ENCODE measurements around the gene RBPJL. TPM values are rescaled to one million over a fixed set of nuclear protein-coding genes. Genes with fewer than 3 reads are reported as not detected.

Gene RBPJL
- total RNA-seq, 1 experiment from 2014 or later = not detected

- no peak for DNase-seq (ENCODE audit: low read depth)
These were observed 9.8 kb downstream of the RBPJL start for GRCh38 chr20:45316150-45317080.

GRCh38 chr20:45317826-45318225 is 11.2 kb downstream of the RBPJL start:
- DNase-seq (ENCODE audit: low read depth) = no peak

GRCh38 chr20:45318386-45318939 is 11.8 kb downstream of the RBPJL start:
- no peak for DNase-seq (ENCODE audit: low read depth)

GRCh38 chr20:45318948-45319347 is 12.3 kb downstream of the RBPJL start:
- DNase-seq (ENCODE audit: low read depth) = no peak

DNA sequence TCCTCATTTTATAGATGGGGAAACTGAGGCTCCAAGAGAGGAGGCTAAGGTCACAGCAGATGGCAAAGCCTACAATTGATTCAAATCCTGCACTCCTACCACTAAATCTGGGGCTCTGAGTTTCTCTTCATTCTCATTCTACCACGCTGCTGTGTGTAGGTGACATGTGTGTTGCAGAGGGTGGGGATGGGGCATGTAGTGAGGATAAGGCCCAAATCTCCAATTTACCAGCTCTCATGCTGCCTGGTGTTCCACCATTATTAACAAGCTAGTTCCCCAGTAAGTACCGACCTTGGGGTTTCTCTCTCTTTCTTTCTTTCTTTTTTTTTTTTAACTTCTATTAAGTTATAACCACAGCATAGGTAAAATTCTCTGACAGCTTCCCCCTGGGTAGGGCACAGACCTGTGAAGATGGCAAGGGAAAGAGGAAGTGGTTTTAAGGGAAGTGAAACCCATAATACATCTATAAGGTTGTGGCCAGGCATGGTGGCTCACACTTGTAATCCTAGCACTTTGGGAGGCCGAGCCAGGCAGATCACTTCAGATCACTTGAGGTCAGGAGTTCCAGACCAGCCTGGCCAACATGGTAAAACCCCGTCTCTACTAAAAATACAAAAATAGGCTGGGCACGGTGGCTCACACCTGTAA is 14.4 kb downstream of the RBPJL start:
- DNase-seq (ENCODE audit: low read depth) = no peak

GRCh38 chr20:45322952-45323383 is 16.3 kb downstream of the RBPJL start:
- peak; percentile 92 for DNase-seq (ENCODE audit: low read depth)

DNA sequence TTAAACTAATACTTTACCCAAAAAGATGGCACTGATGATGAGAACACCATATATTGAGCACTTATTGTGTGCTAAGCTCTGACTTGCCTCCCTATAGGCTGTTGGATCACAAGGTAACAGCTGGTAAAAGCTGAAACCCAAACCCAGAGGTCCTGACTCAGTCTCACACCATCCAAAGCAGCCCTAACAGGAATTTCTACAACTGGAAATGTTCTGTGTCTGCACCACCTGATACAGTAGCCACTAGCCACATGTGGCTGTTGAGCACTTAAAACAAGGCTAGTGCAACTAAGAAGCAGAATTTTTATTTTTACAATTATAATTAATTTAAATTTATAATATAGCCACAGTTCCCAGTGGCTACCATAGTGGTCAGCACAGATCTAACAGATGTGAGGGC is 17.1 kb downstream of the RBPJL start:
- peak; percentile 87 for DNase-seq (ENCODE audit: low read depth)

DNA sequence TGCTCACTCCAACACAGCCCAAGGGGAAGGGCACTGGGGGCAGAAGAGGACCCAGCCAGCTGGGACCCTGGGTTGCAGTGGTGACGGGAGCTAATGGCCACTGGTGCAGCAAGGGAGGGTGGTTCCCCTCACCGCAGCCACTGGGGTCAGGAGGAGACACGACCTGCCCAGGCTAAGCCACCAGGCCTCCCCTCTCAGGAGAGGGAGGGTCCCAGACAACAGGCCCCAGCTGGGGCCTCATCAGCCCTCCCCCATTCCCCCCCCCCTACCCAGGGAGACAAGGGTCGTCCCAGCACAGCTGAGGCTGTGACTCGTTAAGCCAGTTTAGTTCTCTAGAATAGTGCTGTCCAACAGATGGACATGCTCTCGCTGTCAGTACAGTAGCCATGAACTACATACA is 18.7 kb downstream of the RBPJL start:
- no peak for DNase-seq (ENCODE audit: low read depth)

DNA sequence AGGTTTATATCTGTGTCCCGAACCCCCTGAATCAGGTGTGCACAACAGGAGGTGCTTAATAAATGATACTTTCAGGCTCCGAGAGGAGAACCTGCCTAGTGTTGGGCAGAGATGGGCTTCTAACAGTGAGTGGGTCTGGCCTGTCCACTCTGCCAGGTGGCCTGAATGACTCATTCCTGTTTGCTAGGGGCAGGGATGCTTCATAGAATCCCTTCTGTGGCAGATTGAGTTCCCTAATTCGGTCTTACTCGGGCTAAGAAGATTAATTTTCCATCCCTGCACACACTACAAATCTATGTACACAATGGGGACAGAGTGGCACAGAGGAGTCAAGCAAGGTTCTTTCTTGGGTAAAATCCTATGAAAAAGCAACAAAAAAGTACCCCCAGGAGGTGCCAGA is 21.8 kb downstream of the RBPJL start:
- no peak for DNase-seq (ENCODE audit: low read depth)

DNA sequence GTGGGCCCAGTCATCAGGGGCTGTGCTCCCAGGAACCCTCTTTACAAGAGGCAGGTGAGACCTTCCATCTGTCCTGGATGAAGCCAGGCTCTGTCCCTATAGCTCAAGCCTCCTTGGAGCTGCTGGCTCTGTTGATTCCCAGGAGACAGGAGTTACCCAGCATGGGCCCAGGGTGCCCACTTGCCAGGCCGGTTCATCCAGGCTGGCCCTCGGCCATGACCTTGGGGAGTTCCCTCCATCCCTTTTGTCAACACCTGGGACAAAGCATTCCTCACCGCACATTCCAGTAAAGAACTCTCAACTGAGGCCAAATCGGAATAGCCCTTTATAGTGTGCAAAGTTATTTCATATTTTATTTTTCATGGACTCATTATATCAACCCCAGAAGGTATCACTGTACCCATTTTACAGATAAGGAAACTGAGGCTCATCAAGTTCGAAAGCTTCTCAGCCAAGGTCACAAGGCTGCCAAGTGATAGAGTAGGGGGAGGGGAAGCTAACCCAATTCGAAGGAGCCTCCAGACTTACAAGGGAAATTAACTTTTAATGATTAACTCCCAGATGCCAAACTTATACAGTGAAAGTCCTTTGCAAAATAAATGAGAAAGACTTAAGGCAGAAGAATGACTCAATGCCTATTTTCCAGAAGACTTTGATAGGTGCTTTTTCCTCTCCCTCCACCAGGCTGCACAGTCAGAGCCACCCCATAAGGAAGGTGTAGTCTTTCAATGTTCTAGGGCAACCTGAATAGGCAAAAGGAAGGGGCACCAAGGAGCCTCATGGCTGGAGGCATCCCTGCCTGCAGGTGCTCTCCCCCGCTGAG is 23.1 kb downstream of the RBPJL start:
- no peak for DNase-seq (ENCODE audit: low read depth)

GRCh38 chr20:45330476-45330875 is 23.8 kb downstream of the RBPJL start:
- DNase-seq (ENCODE audit: low read depth) = no peak

DNA sequence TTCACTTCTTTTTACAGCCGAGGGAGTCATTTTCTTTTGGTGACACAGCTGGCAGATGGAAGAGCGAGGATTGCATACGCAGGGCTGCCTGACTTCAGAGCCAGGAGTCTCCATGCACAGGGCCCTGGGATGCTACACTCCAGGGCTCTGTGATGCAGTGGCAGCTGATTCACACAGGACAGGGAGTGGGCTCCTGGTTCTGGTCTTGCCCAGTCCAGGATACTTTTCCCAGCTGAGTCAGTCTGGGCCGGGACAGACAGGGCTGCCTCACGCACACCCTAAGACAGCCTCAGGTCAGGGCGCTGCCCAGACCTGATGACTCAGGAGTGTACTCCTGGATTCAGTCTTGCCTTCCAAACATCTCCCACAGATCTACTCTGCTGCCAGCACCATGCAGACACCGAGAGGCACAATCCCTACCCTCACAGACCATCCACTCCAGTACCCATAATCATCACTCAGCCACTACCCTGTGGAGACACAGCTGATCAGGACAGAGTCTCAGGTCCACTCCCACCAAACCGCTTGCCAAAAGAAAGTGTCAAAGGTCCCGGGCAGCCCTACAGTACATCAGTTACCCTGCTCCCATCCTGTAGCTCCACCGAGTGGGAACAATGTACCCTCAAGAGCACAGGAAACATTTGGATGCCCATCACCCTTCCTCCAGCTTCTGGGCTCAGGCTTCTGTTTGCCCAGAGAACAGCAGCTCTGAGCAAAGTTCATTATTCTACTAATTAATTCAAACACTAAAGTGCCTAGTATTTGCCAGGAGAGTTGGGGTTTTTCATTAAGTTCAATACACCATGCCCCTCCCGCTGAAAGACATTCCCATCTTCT is 30.1 kb downstream of the RBPJL start:
- peak; percentile 94 for DNase-seq (ENCODE audit: low read depth)

DNA sequence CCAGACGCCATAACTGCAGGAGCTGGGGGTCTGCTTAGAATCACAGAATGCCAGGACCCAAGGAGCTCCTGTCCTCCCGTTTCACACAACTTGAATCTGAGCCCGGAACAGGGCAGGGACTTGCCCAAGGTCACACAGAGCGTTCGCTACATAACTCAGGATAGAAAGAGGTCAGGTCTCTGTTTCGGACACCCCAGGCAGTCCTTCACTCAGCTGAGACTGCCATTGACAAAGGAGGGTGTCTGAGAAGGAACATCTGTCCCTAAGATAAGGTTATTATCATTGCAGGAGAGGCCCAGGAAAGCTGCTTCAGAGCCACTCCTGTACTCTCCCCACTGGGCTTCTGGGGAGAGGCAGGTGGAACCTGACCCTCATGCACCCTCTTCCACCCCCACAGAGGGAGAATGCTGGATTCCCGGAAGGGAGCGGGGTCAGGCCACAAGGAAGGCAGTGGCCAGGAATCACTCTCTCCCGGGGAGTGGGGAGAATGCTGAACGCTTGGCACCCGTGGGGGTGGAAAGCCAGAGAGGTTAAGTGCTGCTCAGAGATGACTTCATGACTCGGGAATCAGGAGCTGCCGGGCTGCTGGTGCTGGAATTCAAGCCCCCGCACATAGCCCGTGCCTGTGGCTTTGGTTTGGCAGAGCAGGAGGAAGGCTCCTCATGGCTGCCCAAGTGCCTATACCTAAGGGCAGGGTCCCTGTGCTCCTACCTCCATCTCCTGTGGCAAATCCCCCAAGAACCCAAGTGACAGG is 30.9 kb downstream of the RBPJL start:
- DNase-seq (ENCODE audit: low read depth) = peak; percentile 89

DNA sequence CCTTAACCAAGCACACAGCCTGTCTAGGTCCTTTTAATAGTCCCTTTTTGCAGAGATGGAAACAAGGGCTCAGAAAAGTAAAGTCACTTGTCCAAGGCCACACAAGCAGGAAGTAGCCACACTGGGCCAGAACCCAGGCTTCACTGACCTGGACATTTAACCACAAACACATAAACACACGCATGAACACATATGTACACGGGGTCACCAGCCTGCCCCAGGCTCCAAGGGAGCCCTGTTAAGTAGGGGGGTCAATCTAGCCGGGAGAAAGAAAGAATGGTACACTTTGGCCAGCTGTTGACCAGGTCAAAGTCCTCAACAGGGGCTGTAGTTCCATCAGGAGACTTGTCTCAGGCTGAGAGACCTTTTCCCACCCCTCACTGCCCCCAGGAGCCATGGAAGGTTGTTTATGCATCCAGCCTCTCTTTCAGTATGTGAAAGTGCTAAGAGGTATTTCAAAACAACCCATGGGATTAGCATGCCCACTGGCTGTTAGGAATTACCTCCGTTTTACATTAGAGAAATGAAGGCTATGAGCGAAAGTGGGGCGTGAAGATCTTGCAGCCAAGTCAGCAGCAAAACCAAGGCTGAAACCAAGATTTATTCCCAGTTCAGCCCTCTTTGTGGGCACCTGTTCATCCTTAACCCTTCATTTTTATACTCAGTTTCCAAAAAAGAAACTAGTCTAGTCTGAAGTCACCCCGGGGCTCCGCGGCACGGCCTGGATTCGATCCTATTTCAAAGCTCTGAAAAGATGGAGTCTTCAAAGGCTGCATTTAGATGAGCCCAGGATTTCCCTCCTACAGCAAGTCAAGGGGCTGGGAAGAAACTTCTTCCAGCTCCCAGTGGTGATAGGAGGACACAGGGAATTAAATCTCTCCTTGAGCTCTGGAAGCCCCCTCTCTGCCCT is 31.7 kb downstream of the RBPJL start:
- no peak for DNase-seq (ENCODE audit: low read depth)

GRCh38 chr20:45339084-45339483 is 32.4 kb downstream of the RBPJL start:
- DNase-seq (ENCODE audit: low read depth) = no peak

DNA sequence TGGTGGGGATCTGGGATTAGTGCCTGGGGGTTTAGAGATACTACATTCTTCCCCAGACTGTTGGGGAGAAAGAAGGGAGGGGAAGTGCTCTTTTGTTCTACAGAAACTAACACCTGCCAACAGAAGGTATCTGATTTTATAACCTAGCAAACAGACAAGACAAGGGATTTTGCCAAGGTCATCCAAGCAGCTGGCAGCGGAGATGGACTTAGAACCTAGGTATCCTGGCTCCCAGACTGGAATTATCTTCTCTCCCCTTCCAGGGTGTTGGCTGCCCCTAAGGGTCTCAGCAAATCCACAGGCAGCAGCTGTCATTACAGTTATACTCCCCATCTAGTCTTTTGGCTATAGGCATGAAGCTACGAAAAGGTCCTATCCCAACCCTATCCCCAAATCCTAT is 33.2 kb downstream of the RBPJL start:
- no peak for DNase-seq (ENCODE audit: low read depth)

GRCh38 chr20:45340236-45340847 is 33.7 kb downstream of the RBPJL start:
- DNase-seq (ENCODE audit: low read depth) = no peak

- DNase-seq (ENCODE audit: low read depth) = no peak
These were observed 34.3 kb downstream of the RBPJL start for GRCh38 chr20:45340951-45341350.

DNA sequence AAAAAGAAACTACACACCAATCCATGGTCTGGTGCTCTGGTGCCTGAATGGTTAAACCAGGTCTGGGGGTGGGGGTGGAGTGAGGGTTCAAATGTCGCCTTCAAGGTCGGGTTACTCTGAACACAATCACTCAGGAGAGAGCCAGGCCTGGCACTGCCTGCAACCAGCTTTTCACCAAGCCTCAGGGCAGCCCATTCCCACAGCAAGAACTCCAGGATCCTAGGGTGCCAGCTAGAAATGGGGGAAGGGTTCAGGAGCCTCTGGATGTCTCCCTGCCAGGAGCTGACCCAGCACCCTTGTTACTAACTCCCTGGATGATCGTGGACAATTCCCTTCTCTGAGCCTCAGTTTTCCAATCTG is 34.9 kb downstream of the RBPJL start:
- no peak for DNase-seq (ENCODE audit: low read depth)
